ENCODE measurements around the gene PTGS1. TPM values are rescaled to one million over a fixed set of nuclear protein-coding genes. Genes with fewer than 3 reads are reported as not detected.

PTGS1 gene
- total and polyA plus RNA-seq, 2 of the 13 experiments (the other 11 are each of a cell fraction or from before 2014, with no cell fraction given), result 0.07 to 0.08 TPM

DNA sequence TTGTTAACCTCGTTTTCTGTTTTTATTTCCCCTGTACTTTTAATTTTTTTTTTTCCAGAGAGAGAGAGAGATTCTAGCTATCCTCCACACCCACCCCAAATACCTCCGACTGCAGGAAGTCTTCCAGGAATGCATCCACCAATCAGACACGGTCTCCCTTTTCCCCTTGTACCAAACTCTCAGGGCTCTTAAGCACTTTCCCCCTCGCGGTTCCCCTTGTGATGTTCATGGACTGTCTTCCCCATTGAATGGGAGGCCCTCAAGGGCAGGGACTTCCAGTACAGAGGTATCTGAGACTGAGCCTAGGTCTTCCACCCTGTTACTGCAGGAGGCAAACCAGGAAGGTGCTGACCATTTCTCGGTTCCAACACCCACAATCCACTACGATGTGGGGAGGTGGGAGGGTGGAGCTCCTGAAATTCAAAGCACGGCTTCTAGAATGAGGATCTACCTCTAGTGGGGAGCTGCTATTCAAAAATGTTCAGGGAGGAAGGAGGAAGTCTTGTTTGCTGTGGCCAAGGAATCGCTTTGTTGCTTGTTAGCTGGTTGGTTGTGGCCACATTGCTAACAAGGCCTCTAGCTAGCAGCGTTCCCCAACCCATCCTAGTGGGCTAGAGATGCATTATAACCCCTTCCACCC is 37.5 kb upstream of the PTGS1 start:
- H3K4me3 ChIP-seq (replicated peaks in 1 of 3; ENCODE audit: insufficient read depth in 1 of 3, low read depth in 2 of 3, low read length in 3 of 3), result no peak overlapping the region
- ChIA-PET CTCF (ENCODE audit: low intra/inter-chr PET ratio, low total read pairs) (no interaction called here), POLR2A (no interaction called here)
- FAIRE-seq, result no peak
- no peak for ATAC-seq
- H2AFZ ChIP-seq (ENCODE audit: low read length), result no peak overlapping the region
- intact Hi-C loops (cut with micrococcal nuclease; ENCODE audit: unreplicated experiment), result no loop called here
- H3K27ac ChIP-seq (ENCODE audit: extremely low read length, insufficient read depth, low read length), result no peak overlapping the region
- H3K4me1 ChIP-seq (ENCODE audit: insufficient read depth, low read length), result no peaks in the 10 kb centered on the region
- no peak for DNase-seq (ENCODE audit: low spot score)
- H3K4me2 ChIP-seq (ENCODE audit: low read depth, low read length), result no peak overlapping the region
- peaks cover 2 to 11% of the 10 kb centered on the region in 2 experiments; a peak in 3 of 5 replicates for H3K27me3 ChIP-seq (ENCODE audit: control insufficient read depth in 1 of 2, insufficient read depth in 2 of 2, low read length in 2 of 2)
- 40% methylated on average over 10 of the region's 10 CpGs for WGBS (ENCODE audit: low lambda C conversion rate)
- H3K36me3 ChIP-seq (replicated peaks in 1 of 2; ENCODE audit: control insufficient read depth in 1 of 2, insufficient read depth in 2 of 2, low read length in 2 of 2), result no peaks in the 10 kb centered on the region
- no peak overlapping the region for H3K9ac ChIP-seq (ENCODE audit: insufficient read depth, low read depth, low read length)
- no peaks in the 10 kb centered on the region for H3K79me2 ChIP-seq (ENCODE audit: insufficient read depth, low read length)
- no TSS peak for BruUV-seq (replicated peaks)
- in situ Hi-C loops (cut with HindIII; ENCODE audit: extremely low pct_ligation_motif_present, low pct_unique_long_range_greater_than_20kb), result no loop called here
- H3K9me3 ChIP-seq (ENCODE audit: low read length), result no peaks in the 10 kb centered on the region
- H4K20me1 ChIP-seq (ENCODE audit: insufficient read depth, low read length), result no peaks in the 10 kb centered on the region
- TF ChIP-seq, protein P1, sequence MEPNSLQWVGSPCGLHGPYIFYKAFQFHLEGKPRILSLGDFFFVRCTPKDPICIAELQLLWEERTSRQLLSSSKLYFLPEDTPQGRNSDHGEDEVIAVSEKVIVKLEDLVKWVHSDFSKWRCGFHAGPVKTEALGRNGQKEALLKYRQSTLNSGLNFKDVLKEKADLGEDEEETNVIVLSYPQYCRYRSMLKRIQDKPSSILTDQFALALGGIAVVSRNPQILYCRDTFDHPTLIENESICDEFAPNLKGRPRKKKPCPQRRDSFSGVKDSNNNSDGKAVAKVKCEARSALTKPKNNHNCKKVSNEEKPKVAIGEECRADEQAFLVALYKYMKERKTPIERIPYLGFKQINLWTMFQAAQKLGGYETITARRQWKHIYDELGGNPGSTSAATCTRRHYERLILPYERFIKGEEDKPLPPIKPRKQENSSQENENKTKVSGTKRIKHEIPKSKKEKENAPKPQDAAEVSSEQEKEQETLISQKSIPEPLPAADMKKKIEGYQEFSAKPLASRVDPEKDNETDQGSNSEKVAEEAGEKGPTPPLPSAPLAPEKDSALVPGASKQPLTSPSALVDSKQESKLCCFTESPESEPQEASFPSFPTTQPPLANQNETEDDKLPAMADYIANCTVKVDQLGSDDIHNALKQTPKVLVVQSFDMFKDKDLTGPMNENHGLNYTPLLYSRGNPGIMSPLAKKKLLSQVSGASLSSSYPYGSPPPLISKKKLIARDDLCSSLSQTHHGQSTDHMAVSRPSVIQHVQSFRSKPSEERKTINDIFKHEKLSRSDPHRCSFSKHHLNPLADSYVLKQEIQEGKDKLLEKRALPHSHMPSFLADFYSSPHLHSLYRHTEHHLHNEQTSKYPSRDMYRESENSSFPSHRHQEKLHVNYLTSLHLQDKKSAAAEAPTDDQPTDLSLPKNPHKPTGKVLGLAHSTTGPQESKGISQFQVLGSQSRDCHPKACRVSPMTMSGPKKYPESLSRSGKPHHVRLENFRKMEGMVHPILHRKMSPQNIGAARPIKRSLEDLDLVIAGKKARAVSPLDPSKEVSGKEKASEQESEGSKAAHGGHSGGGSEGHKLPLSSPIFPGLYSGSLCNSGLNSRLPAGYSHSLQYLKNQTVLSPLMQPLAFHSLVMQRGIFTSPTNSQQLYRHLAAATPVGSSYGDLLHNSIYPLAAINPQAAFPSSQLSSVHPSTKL (CRISPR knock-in tag; IDR thresholded peaks at IDR 0.05), result no peak
- TF ChIP-seq SCMH1 (CRISPR knock-in tag; IDR thresholded peaks at IDR 0.05; ENCODE audit: borderline replicate concordance) (no peak), CBX5 (CRISPR knock-in tag; IDR thresholded peaks at IDR 0.05; ENCODE audit: borderline replicate concordance) (no peak), TBX3 (IDR thresholded peaks at IDR 0.05; ENCODE audit: borderline replicate concordance) (no peak), HES4 (CRISPR knock-in tag; IDR thresholded peaks at IDR 0.05; ENCODE audit: borderline replicate concordance) (no peak), ZNF235 (CRISPR knock-in tag; IDR thresholded peaks at IDR 0.05; ENCODE audit: borderline replicate concordance) (no peak), ZNF501 (CRISPR knock-in tag; IDR thresholded peaks at IDR 0.05) (no peak), ZNF496 (CRISPR knock-in tag; IDR thresholded peaks at IDR 0.05; ENCODE audit: insufficient replicate concordance) (no peak), RBAK (CRISPR knock-in tag; IDR thresholded peaks at IDR 0.05) (no peak), ZNF703 (CRISPR knock-in tag; IDR thresholded peaks at IDR 0.05; ENCODE audit: borderline replicate concordance) (no peak), ZNF891 (CRISPR knock-in tag; IDR thresholded peaks at IDR 0.05) (no peak), PCBP1 (IDR thresholded peaks at IDR 0.05; ENCODE audit: borderline replicate concordance, low read depth, low read length) (no peak), ZNF468 (CRISPR knock-in tag; IDR thresholded peaks at IDR 0.05) (no peak)
- TF ChIP-seq, protein P2, sequence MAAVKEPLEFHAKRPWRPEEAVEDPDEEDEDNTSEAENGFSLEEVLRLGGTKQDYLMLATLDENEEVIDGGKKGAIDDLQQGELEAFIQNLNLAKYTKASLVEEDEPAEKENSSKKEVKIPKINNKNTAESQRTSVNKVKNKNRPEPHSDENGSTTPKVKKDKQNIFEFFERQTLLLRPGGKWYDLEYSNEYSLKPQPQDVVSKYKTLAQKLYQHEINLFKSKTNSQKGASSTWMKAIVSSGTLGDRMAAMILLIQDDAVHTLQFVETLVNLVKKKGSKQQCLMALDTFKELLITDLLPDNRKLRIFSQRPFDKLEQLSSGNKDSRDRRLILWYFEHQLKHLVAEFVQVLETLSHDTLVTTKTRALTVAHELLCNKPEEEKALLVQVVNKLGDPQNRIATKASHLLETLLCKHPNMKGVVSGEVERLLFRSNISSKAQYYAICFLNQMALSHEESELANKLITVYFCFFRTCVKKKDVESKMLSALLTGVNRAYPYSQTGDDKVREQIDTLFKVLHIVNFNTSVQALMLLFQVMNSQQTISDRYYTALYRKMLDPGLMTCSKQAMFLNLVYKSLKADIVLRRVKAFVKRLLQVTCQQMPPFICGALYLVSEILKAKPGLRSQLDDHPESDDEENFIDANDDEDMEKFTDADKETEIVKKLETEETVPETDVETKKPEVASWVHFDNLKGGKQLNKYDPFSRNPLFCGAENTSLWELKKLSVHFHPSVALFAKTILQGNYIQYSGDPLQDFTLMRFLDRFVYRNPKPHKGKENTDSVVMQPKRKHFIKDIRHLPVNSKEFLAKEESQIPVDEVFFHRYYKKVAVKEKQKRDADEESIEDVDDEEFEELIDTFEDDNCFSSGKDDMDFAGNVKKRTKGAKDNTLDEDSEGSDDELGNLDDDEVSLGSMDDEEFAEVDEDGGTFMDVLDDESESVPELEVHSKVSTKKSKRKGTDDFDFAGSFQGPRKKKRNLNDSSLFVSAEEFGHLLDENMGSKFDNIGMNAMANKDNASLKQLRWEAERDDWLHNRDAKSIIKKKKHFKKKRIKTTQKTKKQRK (IDR thresholded peaks at IDR 0.05; ENCODE audit: low read length), result no peak
- TF ChIP-seq, protein P3, sequence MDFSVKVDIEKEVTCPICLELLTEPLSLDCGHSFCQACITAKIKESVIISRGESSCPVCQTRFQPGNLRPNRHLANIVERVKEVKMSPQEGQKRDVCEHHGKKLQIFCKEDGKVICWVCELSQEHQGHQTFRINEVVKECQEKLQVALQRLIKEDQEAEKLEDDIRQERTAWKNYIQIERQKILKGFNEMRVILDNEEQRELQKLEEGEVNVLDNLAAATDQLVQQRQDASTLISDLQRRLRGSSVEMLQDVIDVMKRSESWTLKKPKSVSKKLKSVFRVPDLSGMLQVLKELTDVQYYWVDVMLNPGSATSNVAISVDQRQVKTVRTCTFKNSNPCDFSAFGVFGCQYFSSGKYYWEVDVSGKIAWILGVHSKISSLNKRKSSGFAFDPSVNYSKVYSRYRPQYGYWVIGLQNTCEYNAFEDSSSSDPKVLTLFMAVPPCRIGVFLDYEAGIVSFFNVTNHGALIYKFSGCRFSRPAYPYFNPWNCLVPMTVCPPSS (IDR thresholded peaks at IDR 0.05), result no peak
- TF ChIP-seq, protein P4, sequence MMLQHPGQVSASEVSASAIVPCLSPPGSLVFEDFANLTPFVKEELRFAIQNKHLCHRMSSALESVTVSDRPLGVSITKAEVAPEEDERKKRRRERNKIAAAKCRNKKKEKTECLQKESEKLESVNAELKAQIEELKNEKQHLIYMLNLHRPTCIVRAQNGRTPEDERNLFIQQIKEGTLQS (CRISPR knock-in tag; IDR thresholded peaks at IDR 0.05), result no peak

All from HepG2 (cell line).